NCI-H2227 treated with DMSO at 0.1 percent for 48 hours (cell line): Measurements from ENCODE around the gene FAM111A.
"Not testable (repeated sequence)": the region's sequence is repeated elsewhere in the genome, so short reads cannot be mapped to it uniquely, and the experiment has no call there.

ENCODE experiments used
- DNase-seq: peaks from one replicate; lab custom pipeline; 2025; lab: John Stamatoyannopoulos, UW

FAM111A gene

DNA sequence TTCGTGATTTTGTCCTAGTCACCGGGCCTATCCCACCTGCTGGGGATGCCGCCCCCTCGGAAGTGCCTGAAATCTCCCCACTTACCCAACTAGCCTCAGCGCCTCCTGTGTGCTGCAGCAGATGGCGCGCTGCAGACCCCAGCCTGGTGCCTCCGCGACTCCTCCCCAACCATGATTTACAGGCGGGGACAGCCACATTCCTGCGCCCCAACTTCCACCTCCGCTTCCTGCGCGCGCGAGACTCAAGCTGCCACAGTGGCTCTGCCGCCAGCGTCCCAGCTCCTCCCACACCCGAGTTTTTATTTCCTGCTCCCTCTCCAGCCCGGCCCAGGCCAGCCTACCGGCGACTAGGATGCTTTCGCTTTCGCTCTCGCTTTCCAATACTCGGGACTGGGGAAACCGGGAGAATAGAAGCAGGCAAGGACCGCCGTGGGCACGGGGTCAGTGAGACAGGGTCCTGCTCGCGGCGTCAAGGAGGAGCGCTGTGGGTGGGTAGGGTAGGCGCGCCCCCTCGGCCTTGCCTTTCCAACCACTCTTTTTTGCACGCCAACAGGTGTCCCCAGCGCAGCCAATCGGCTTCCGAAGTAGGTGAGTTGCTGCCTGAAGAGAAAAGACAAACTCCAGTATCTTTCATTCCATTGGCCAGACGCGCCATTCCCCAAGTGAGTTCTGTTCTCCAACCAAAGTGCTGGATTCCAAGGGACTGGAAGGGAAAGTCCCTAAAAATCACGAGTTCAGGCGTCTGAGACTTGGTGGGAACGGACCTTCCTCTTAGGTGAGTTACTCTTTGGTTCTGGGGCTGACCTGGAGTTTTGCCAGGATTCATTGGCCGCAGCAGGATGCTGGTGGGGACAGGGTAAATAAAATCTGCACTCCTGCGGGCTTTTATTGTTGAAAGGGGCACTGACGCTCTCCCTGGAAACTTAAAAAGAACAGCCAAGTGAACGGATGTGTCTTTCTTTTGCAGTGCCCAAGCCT lies at the start of gene FAM111A:
Gene FAM111A, plus strand, starts transcription at position 327 of the 978 bp plus-strand sequence. CDS start 6,017 bp downstream, outside the sequence.
- peak; percentile 93 for DNase-seq

- not testable (repeated sequence) for DNase-seq
Observed at GRCh38 chr11:59093576-59093975, 49.1 kb upstream of the FAM111A start.

DNA sequence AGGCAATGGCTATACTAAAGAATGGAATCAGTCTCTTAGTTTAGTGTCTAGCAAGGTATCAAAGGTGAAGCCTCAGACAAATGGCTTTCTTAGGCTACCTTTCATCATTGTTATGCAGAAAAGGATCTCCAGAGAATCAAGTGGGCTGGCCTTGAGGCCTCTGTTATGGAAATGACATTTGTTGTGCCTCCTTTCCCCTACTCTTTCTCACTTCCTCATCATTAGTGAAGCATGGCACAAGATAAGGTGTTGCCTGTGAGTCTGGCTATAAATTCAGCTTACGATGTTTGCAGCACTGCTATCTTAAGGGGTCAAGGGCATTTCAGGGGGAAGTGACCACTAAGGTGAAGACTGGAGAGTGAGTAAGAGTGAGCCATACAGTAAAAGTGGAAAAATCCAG lies 47.4 kb upstream of the FAM111A start:
- DNase-seq, result not testable (repeated sequence)

- not testable (repeated sequence) for DNase-seq
Observed at GRCh38 chr11:59095972-59096575, 46.6 kb upstream of the FAM111A start.

- DNase-seq, result peak; percentile 49
Observed at GRCh38 chr11:59097113-59097708, 45.4 kb upstream of the FAM111A start.

- not testable (repeated sequence) for DNase-seq
Observed at GRCh38 chr11:59097938-59098337, 44.7 kb upstream of the FAM111A start.

- peak; percentile 63 for DNase-seq
Observed at GRCh38 chr11:59102259-59102765, 40.3 kb upstream of the FAM111A start.

DNA sequence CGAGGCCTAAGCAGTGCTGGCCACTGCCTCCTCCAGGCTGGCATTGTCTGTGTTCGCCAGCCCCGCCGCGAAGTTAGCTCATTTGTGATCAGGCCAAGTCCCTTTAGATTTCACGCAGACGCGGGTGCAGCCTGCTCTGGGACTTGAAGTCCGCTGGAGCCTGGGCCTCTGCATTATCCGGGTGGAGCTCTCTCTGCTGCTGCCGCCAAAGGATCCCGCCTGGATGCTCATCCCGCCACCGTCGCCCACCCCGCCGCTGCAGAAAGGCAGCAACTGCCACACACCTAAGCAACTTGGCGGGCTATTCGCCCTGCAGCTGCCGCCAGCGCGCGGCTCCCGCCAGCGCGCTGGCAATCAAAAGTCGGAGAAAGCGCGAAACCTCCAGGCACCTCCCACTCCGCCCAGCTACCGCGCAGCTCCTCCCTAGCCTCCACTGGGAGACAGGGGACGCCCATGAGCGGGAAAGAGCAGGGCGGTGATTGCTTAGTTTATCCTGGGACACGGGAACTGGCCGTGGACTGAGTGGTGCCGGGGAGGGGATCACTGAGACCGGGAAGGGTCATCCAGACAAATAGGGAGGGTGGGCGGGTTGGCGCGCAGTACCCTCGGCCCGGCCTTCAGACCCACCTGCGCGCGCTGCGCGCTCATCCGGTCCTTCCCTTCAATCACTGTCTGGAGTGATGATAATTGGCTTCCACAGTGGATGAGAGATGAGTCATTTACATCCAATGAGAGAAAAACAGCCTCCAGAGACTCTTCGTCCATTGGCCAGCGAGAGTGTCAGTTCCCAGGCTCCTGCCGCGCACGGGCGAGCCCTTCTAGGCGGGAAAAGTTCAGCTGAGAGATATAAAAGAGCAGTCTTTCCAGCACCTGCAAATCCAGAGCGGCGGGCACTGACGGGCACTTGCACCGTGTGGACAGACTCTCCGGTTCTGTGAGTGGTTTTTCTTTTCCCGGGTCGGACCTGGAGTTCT lies 36.0 kb upstream of the FAM111A start, which contains the start of gene FAM111B:
Gene FAM111B, plus strand, starts transcription at position 875 of the 974 bp plus-strand sequence. CDS start 2,389 bp downstream, outside the sequence.
- DNase-seq, result peak; percentile 99

- DNase-seq, result not testable (repeated sequence)
Observed at GRCh38 chr11:59107721-59108120, 34.9 kb upstream of the FAM111A start.

DNA sequence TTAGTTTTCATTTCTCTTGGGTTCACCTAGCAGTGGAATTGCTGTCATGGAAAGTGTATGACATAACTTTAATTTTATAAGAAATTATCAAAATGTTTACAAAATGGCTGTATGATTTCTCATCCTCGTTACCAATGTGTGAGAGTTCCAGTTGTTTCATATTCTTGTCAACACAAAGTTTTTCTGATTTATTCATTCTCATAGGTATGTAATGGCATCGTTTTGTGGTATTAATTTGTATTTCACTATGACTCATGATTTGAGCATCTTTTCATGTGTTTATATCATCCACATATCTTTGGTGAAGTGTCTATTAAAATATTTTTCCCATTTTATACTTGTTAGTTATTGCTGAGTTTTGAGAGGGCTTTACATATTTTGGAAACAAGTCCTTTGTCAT lies 30.2 kb upstream of the FAM111A start:
- no peak for DNase-seq

- DNase-seq, result no peak
Observed at GRCh38 chr11:59114344-59114743, 28.3 kb upstream of the FAM111A start.

DNA sequence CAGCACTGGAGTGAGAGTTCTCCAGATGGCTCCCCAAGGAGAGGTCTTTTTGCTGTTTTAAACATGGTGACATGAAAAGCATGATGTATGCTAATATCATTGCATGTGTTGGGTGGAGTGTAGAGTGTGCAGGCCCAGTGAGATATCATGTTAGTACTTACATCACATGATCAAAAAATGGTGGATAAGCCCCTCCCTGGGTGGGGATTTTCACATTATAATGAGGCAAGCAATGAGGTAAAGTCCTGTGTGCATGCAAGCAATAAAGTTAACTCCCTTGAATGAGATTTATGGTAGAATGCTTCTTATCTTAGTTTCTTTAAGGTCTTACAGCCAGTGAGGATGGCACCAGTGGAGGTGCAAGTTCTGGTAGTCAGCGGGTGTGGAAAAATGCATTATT lies 27.1 kb upstream of the FAM111A start:
- DNase-seq, result no peak

DNA sequence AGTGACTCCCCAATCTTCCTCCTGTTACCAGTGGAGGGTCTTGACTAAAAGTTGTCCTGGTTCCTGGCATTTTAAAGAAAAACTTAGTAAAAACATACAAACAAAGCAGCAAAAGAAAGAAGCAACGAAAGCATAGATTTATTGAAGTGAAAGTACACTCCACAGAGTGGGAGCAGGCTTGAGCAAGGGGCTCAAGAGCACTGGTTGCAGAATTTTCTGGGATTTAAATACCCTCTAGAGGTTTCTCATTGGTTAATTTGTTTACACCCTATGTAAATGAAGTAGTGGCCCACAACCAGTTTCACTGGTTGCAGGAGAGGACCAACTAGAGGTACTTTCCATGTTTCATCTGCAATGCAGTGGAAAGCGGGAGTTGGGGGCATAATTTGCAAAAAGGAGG lies 24.9 kb upstream of the FAM111A start:
- DNase-seq, result no peak

DNA sequence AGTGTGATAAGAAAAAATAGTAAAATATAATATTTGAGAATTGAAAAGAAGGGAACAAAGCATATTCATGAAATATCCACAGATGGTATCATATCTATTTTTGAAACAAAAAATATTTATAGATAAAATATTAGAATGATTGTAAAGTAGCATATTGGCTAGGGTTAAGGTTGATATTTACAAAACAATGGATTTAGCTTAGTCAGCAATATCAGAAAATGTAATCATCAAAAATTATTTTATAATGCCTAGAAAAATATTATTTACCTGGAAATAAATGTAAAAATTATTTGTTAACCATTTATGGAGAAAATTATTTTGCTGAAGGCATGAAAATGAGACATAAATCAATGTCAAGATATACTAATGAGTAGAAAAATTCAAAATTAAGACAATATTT lies 22.8 kb upstream of the FAM111A start:
- no peak for DNase-seq

- peak; percentile 78 for DNase-seq
Observed at GRCh38 chr11:59135648-59136461, 6.8 kb upstream of the FAM111A start.

GRCh38 chr11:59136551-59136950 lies 6.1 kb upstream of the FAM111A start:
- not testable (repeated sequence) for DNase-seq

DNA sequence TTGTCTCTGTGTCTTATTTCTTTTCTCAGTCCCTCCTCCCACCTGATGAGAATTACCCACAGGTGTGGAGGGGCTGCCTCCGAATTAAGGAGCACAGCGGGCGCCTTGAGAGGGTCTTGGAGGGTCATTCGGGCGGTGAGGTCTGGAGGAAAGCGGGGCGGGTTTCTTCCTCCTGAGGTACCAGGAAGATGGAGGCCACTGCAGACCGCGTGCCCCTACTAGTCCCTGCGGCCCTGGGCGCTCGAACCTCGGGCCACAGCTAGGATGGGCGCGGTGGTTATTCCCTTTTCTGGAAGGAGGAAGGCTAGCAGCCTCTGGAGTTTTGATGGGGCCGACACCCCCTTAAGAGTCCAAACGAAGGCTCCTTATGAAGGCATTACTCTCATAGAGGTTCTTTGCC lies 5.5 kb upstream of the FAM111A start:
- no peak for DNase-seq

GRCh38 chr11:59138643-59139042 lies 4.0 kb upstream of the FAM111A start:
- DNase-seq, result no peak

DNA sequence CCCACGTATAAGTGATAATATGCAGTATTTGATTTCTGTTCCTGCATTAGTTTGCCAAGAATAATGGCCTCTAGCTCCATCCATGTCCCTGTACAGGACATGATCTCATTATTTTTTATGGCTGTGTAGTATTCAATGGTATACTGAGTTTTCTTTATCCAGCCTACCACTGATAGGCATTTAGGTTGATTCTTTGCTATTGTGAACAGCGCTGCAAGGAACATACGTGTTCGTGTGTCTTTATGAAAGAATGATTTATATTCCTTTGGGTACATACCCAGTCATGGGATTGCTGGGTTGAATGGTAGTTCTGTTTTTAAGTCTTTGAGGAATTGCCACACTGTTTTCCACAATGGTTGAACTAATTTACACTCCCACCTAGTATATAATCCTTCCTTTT lies 1.5 kb upstream of the FAM111A start:
- no peak for DNase-seq
